H1 (cell line): ENCODE results near the gene ELOVL5. TPM values are rescaled to one million over a fixed set of nuclear protein-coding genes. Genes with fewer than 3 reads are reported as not detected.
A peak's percentile ranks its signal among the peaks of the same experiment; 100 is the strongest.

Source experiments
- CTCF ChIA-PET: fragments of 300-600 bp; sonication (Branson Sonifier 250); formaldehyde crosslinking; loops from one replicate; lab custom pipeline; 2021; ENCODE audit not compliant: partially characterized antibody; lab: Charles Lee
- POLR2A ChIA-PET: fragments of 300-600 bp; sonication (Branson Sonifier 250); formaldehyde crosslinking; loops from one replicate; lab custom pipeline; 2021; ENCODE audit warnings: inconsistent platforms; ENCODE audit not compliant: partially characterized antibody; lab: Charles Lee
- DNase-seq, 2 experiments: peaks; one replicate each; pipeline versions ENCODE4 v3.0.0 to v3.0.0-alpha.2; 2010 to 2022; ENCODE audit warnings: low spot score in 2 of 2, low read depth in 1 of 2, mixed read lengths in 1 of 2
- FAIRE-seq: peaks from 2 replicates; lab custom pipeline; 2011; peaks lifted over from hg19 to GRCh38; lab: Jason Lieb, UNC
- H2AFZ ChIP-seq: 2 replicates; pipeline ENCODE4 v1.8.1; 2012; ENCODE audit warnings: low read length, inconsistent platforms
- H2AK5ac ChIP-seq: 2 replicates; pipeline ENCODE4 v1.6.1; 2013; ENCODE audit warnings: low read depth, low read length
- H2BK120ac ChIP-seq: replicated peaks from 2 replicates; pipeline ENCODE3; 2013; ENCODE audit warnings: low read depth, low read length, inconsistent platforms
- H2BK12ac ChIP-seq: 2 replicates; pipeline ENCODE4 v1.6.1; 2013; ENCODE audit warnings: low read depth, low read length
- H2BK15ac ChIP-seq: 2 replicates; pipeline ENCODE4 v1.6.1; 2013; ENCODE audit warnings: low read length
- H2BK20ac ChIP-seq: 2 replicates; pipeline ENCODE4 v1.6.1; 2013; ENCODE audit warnings: low read length
- H2BK5ac ChIP-seq: 2 replicates; pipeline ENCODE4 v1.6.1; 2013; ENCODE audit warnings: low read depth, low read length
- H3K14ac ChIP-seq: 2 replicates; pipeline ENCODE4 v1.6.1; 2013; ENCODE audit warnings: inconsistent platforms; ENCODE audit not compliant: insufficient read length
- H3K18ac ChIP-seq: 2 replicates; pipeline ENCODE4 v1.6.1; 2013; ENCODE audit warnings: low read length; ENCODE audit errors: extremely low read depth
- H3K23ac ChIP-seq: 2 replicates; pipeline ENCODE4 v1.6.1; 2013; ENCODE audit warnings: inconsistent platforms; ENCODE audit not compliant: insufficient read length
- H3K23me2 ChIP-seq: 2 replicates; pipeline ENCODE4 v1.6.1; 2013; ENCODE audit warnings: low read depth, low read length
- H3K27ac ChIP-seq: 2 replicates; pipeline ENCODE4 v1.6.1; 2011; ENCODE audit warnings: low read depth, low read length, inconsistent platforms
- H3K27me3 ChIP-seq, 4 experiments: replicated peaks in 1 of 4; 1 replicate in 1 of 4; 2 replicates in 3 of 4; pipeline versions ENCODE4 v1.6.1 to v1.8.1; 2011 to 2013; ENCODE audit warnings: low read length in 3 of 4, mild to moderate bottlenecking in 3 of 4, inconsistent platforms in 2 of 4, mixed read lengths in 2 of 4, moderate library complexity in 1 of 4; ENCODE audit not compliant: control insufficient read depth in 3 of 4, insufficient read depth in 3 of 4; ENCODE audit errors: extremely low read depth in 1 of 4
- H3K36me3 ChIP-seq, 4 experiments: 2 replicates each; pipeline versions ENCODE4 v1.6.1 to v1.8.1; 2011 to 2013; ENCODE audit warnings: mild to moderate bottlenecking in 4 of 4, low read length in 3 of 4, moderate library complexity in 2 of 4, control low read depth in 1 of 4, inconsistent platforms in 1 of 4; ENCODE audit not compliant: insufficient read depth in 4 of 4, control insufficient read depth in 2 of 4
- H3K4ac ChIP-seq: replicated peaks from 2 replicates; pipeline ENCODE3; 2013; ENCODE audit warnings: low read length, low read depth, mixed read lengths, inconsistent platforms; ENCODE audit not compliant: insufficient read length
- H3K4me1 ChIP-seq, 4 experiments: replicated peaks in 1 of 4; 1 replicate in 1 of 4; 2 replicates in 3 of 4; pipeline versions ENCODE4 v1.6.1 to v1.8.1; 2011 to 2013; ENCODE audit warnings: low read length in 3 of 4, inconsistent platforms in 2 of 4, mixed read lengths in 1 of 4; ENCODE audit not compliant: insufficient read depth in 4 of 4, control insufficient read depth in 3 of 4
- H3K4me2 ChIP-seq, 2 experiments: 2 replicates each; pipeline versions ENCODE4 v1.6.1 to v1.8.1; 2011 to 2013; ENCODE audit warnings: low read depth in 2 of 2, low read length in 2 of 2, control low read depth in 1 of 2, inconsistent platforms in 1 of 2, mild to moderate bottlenecking in 1 of 2; ENCODE audit not compliant: insufficient read depth in 1 of 2
- H3K4me3 ChIP-seq, 4 experiments: fragments of 200-600, 300-600 bp in 1 of 4; sonication (generic), shearing (Covaris generic), sonication (Bioruptor Twin) in 1 of 4; 2 replicates each; pipeline versions ENCODE4 v1.5.1 to v1.8.1; 2011 to 2016; ENCODE audit warnings: low read length in 4 of 4, low read depth in 3 of 4, control low read depth in 2 of 4, inconsistent platforms in 2 of 4, mild to moderate bottlenecking in 2 of 4, mixed read lengths in 1 of 4, moderate library complexity in 1 of 4; ENCODE audit not compliant: insufficient read depth in 2 of 4; ENCODE audit errors: extremely low read depth in 1 of 4
- H3K56ac ChIP-seq: replicated peaks from 2 replicates; pipeline ENCODE3; 2013; ENCODE audit warnings: low read depth, mild to moderate bottlenecking, mixed read lengths, low read length, inconsistent platforms; ENCODE audit not compliant: insufficient read length
- H3K79me1 ChIP-seq: 2 replicates; pipeline ENCODE4 v1.6.1; 2013; ENCODE audit warnings: low read depth, low read length, control low read depth
- H3K79me2 ChIP-seq, 2 experiments: 2 replicates each; pipeline versions ENCODE4 v1.6.1 to v1.8.1; 2012 to 2013; ENCODE audit warnings: low read length in 2 of 2, mild to moderate bottlenecking in 2 of 2, inconsistent platforms in 1 of 2; ENCODE audit not compliant: insufficient read depth in 2 of 2, control insufficient read depth in 1 of 2
- H3K9ac ChIP-seq, 4 experiments: replicated peaks in 1 of 4; 1 replicate in 1 of 4; 2 replicates in 3 of 4; pipeline versions ENCODE4 v1.6.1 to v1.8.1; 2011 to 2013; ENCODE audit warnings: low read depth in 3 of 4, low read length in 3 of 4, control low read depth in 2 of 4, mild to moderate bottlenecking in 2 of 4, moderate library complexity in 2 of 4, inconsistent platforms in 1 of 4; ENCODE audit errors: extremely low read depth in 1 of 4
- H3K9me3 ChIP-seq, 2 experiments: 2 replicates each; pipeline versions ENCODE4 v1.6.1 to v1.8.1; 2012 to 2013; ENCODE audit warnings: mild to moderate bottlenecking in 2 of 2, moderate library complexity in 2 of 2, control low read depth in 1 of 2, inconsistent platforms in 1 of 2, low read depth in 1 of 2, low read length in 1 of 2, mixed read lengths in 1 of 2; ENCODE audit not compliant: insufficient read depth in 2 of 2
- H4K20me1 ChIP-seq, 2 experiments: replicated peaks in 1 of 2; 2 replicates each; pipeline versions ENCODE3 to v1.8.1; 2011 to 2013; ENCODE audit warnings: inconsistent platforms in 2 of 2, low read length in 2 of 2, mild to moderate bottlenecking in 1 of 2; ENCODE audit not compliant: insufficient read depth in 2 of 2, control insufficient read depth in 1 of 2
- H4K5ac ChIP-seq: 2 replicates; pipeline ENCODE4 v1.6.1; 2013; ENCODE audit warnings: low read length, low read depth, mixed read lengths, inconsistent platforms; ENCODE audit not compliant: insufficient read length
- H4K8ac ChIP-seq: 2 replicates; pipeline ENCODE4 v1.8.0; 2013; ENCODE audit warnings: mild to moderate bottlenecking, moderate library complexity, low read length, inconsistent platforms; ENCODE audit not compliant: insufficient read depth; ENCODE audit errors: extremely low read depth
- H4K91ac ChIP-seq: replicated peaks from 2 replicates; pipeline ENCODE3; 2013; ENCODE audit warnings: low read length, mixed read lengths, inconsistent platforms; ENCODE audit not compliant: insufficient read length
- CBX5 ChIP-seq: fragments of 300-800, 300-1000 bp; sonication (generic); IDR thresholded peaks from 2 replicates; pipeline ENCODE4 v1.7.1; 2016; ENCODE audit warnings: antibody characterized with exemption, low read length, low read depth
- EGR1 ChIP-seq: IDR thresholded peaks from 2 replicates; pipeline ENCODE4 v1.6.1; 2011; ENCODE audit warnings: low read depth, low read length, borderline replicate concordance
- HDAC2 ChIP-seq, 2 experiments: fragments of 300-600 bp in 1 of 2; sonication (generic) in 1 of 2; IDR thresholded peaks; 2 replicates each; pipeline ENCODE4 v1.6.1; 2011 to 2012; ENCODE audit warnings: low read depth in 2 of 2, low read length in 2 of 2, mild to moderate bottlenecking in 2 of 2, moderate library complexity in 2 of 2, borderline replicate concordance in 1 of 2, inconsistent platforms in 1 of 2
- SIN3A ChIP-seq, 2 experiments: IDR thresholded peaks in 1 of 2; conservative IDR thresholded peaks in 1 of 2; 2 replicates each; pipeline ENCODE4 v1.6.1; 2011 to 2012; ENCODE audit warnings: low read length in 2 of 2, improper control_type of control experiment in 1 of 2, low read depth in 1 of 2, mild to moderate bottlenecking in 1 of 2
- TBP ChIP-seq: IDR thresholded peaks from 2 replicates; pipeline ENCODE4 v1.6.1; 2011; ENCODE audit warnings: low read depth, low read length, improper control_type of control experiment
- WGBS, 2 experiments: shearing (Covaris generic) in 1 of 2; methylation state at CpG; one replicate each; pipeline versions ENCODE4 v1.1.6 to v1.1.7; 2013 to 2015; ENCODE audit warnings: low lambda C conversion rate in 2 of 2, mixed read lengths in 2 of 2, inconsistent platforms in 1 of 2, low coverage in 1 of 2, missing lambda C conversion rate in 1 of 2; ENCODE audit not compliant: insufficient replicate concordance in 2 of 2, insufficient coverage in 1 of 2, insufficient read length in 1 of 2; ENCODE audit errors: extremely low coverage in 1 of 2, missing lambda C conversion rate in 1 of 2; 5-methylcytosine and 5-hydroxymethylcytosine counted together
- polyA plus RNA-seq, 7 experiments: library from polyadenylated mRNA; depleted of rRNA in 3 of 7; stranded (reverse) in 5 of 7; unstranded in 2 of 7; fragments of >200 nt in 5 of 7; fragments of 200-250 nt in 2 of 7; gene quantifications; 1 replicate in 5 of 7; 2 replicates in 1 of 7; 4 replicates in 1 of 7; pipeline versions ENCODE4 v1.2.1 to v1.2.3, GENCODE V29; 2011 to 2013; ENCODE audit warnings: missing spikeins in 2 of 7, mixed read lengths in 2 of 7
- total RNA-seq: library from RNA; stranded (reverse); fragmentation: NEBNext Ultra II Directional; extraction: Animal tissue kit (Norgen Biotek cat#: 25700); gene quantifications from 2 replicates; pipeline ENCODE4 v1.2.1, GENCODE V29; 2021
- TF ChIP-seq, protein P1 (sequence below): IDR thresholded peaks from 2 replicates; pipeline ENCODE4 v1.6.1; 2012; ENCODE audit warnings: low read length, inconsistent platforms

Gene ELOVL5
- total and polyA plus RNA-seq, 2 of the 8 experiments (the other 6 are each of a cell fraction or from before 2014, with no cell fraction given), result 113 to 156 TPM

GRCh38 chr6:53349209-53349693, 501 bp upstream of the ELOVL5 start:
- H3K56ac ChIP-seq, result no peak overlapping the region
- peaks cover 3% of the 10 kb centered on the region for H3K79me1 ChIP-seq
- H4K91ac ChIP-seq, result no peak overlapping the region
- no peak overlapping the region for H2BK120ac ChIP-seq
- peak overlapping the region; percentile 66 to 86 (median 83); a peak in 7 of 8 replicates for H3K4me3 ChIP-seq
- 0 out of 2 replicates have a peak overlapping the region, but pooled peaks have one; percentile 31 for H2AFZ ChIP-seq
- H3K27me3 ChIP-seq, result peaks cover 0 to 11% (median 7%) of the 10 kb centered on the region in 4 experiments; a peak in 4 of 7 replicates
- H3K4me1 ChIP-seq, result peaks cover 0 to 6% (median 4%) of the 10 kb centered on the region in 4 experiments; a peak in 5 of 7 replicates
- H2AK5ac ChIP-seq, result no peak overlapping the region
- no peak overlapping the region for H3K23ac ChIP-seq
- H4K5ac ChIP-seq, result peak overlapping the region; percentile 53
- 0 out of 2 replicates have a peak overlapping the region, but pooled peaks have one; percentile 48 for H3K18ac ChIP-seq
- H4K8ac ChIP-seq, result peak overlapping the region; percentile 51
- no peak overlapping the region for H2BK15ac ChIP-seq
- peaks cover 33 to 38% of the 10 kb centered on the region in 2 experiments for H3K79me2 ChIP-seq
- POLR2A ChIA-PET, result interaction anchor here (2.5 to 8.2 kb wide), 2 partner anchors 12 kb away, joined by 8 to 49 read pairs; no protein-coding TSS in a partner anchor
- no peaks in the 10 kb centered on the region for H3K36me3 ChIP-seq
- H2BK5ac ChIP-seq, result no peak overlapping the region
- H3K9ac ChIP-seq, result peak overlapping the region in 1 of 4 experiments; percentile 11; a peak in 1 of 7 replicates
- DNase-seq (no peak), FAIRE-seq (no peak)
- H3K23me2 ChIP-seq, result peaks cover 5% of the 10 kb centered on the region; the same call in 1 of the 2 replicates
- peak overlapping the region; percentile 85 to 94 for H3K4me2 ChIP-seq
- no peak overlapping the region for H3K14ac ChIP-seq
- H3K9me3 ChIP-seq, result no peaks in the 10 kb centered on the region
- peak overlapping the region; percentile 25 for H3K4ac ChIP-seq
- CTCF ChIA-PET, result interaction anchor here (0.6 to 1.4 kb wide), 4 partner anchors 10 to 177 kb away, joined by 3 to 4 read pairs (median 3); no protein-coding TSS in a partner anchor
- WGBS, 2 experiments, result 41% methylated on average over 15 of the region's 15 CpGs; no CpG with 5 or more reads in 1 of the 2 experiments
- H2BK20ac ChIP-seq, result no peak overlapping the region
- peaks cover 18 to 24% of the 10 kb centered on the region in 2 experiments for H4K20me1 ChIP-seq
- H2BK12ac ChIP-seq, result no peak overlapping the region
- H3K27ac ChIP-seq, result no peak overlapping the region
- TF ChIP-seq SIN3A (conservative IDR thresholded peaks at IDR 0.05 in 1 of 2, IDR thresholded peaks at IDR 0.05 in 1 of 2; ENCODE audit: low read depth in 1 of 2, low read length in 2 of 2) (no peak), EGR1 (no peak), TBP (no peak), HDAC2 (IDR thresholded peaks at IDR 0.05; ENCODE audit: borderline replicate concordance in 1 of 2, low read depth in 2 of 2, low read length in 2 of 2) (no peak), CBX5 (no peak)
- TF ChIP-seq, protein P1, sequence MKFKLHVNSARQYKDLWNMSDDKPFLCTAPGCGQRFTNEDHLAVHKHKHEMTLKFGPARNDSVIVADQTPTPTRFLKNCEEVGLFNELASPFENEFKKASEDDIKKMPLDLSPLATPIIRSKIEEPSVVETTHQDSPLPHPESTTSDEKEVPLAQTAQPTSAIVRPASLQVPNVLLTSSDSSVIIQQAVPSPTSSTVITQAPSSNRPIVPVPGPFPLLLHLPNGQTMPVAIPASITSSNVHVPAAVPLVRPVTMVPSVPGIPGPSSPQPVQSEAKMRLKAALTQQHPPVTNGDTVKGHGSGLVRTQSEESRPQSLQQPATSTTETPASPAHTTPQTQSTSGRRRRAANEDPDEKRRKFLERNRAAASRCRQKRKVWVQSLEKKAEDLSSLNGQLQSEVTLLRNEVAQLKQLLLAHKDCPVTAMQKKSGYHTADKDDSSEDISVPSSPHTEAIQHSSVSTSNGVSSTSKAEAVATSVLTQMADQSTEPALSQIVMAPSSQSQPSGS, result 0 out of 2 replicates have a peak, but pooled peaks have one; percentile 16
